K562 (cell line): ENCODE results near the gene CDS2. TPM values are rescaled to one million over a fixed set of nuclear protein-coding genes. Genes with fewer than 3 reads are reported as not detected.
A peak's percentile ranks its signal among the peaks of the same experiment; 100 is the strongest.

ENCODE experiments used
- CBX8 ChIP-seq: fragments of 200-600 bp; sonication (generic); IDR thresholded peaks from 2 replicates; pipeline ENCODE4 v1.6.1; 2012; ENCODE audit warnings: borderline replicate concordance, mixed run types, low read depth, mild to moderate bottlenecking, moderate library complexity, mixed read lengths, low read length, control low read depth, inconsistent platforms; ENCODE audit not compliant: poor library complexity, severe bottlenecking; ENCODE audit errors: extremely low read depth
- CREB1 ChIP-seq, 2 experiments: sonication (generic) in 1 of 2; formaldehyde crosslinking in 1 of 2; IDR thresholded peaks; 2 replicates each; pipeline versions ENCODE4 v1.6.1 to v1.8.0; 2012 to 2022; ENCODE audit warnings: inconsistent platforms in 1 of 2, mild to moderate bottlenecking in 1 of 2, missing genetic modification reagents in 1 of 2, moderate library complexity in 1 of 2
- CREBBP ChIP-seq: IDR thresholded peaks from one replicate; pipeline ENCODE4 v1.6.1; 2012; ENCODE audit warnings: low read depth, mild to moderate bottlenecking, control low read depth, inconsistent platforms, low read length
- KLF10 ChIP-seq: fragments of 250-450 bp; sonication (Bioruptor Pico); IDR thresholded peaks from 2 replicates; pipeline ENCODE4 v1.6.1; 2021; ENCODE audit warnings: matching md5 sums
- MBD2 ChIP-seq: sonication (generic); IDR thresholded peaks from 2 replicates; pipeline ENCODE4 v1.6.1; 2016; ENCODE audit warnings: low read depth, borderline replicate concordance
- MCM3 ChIP-seq: fragments of 450-650 bp; IDR thresholded peaks from 2 replicates; pipeline ENCODE4 v1.6.1; 2016
- MEF2A ChIP-seq: IDR thresholded peaks from 2 replicates; pipeline ENCODE4 v1.6.1; 2011; ENCODE audit warnings: low read depth, mild to moderate bottlenecking, low read length, moderate library complexity; ENCODE audit not compliant: control insufficient read depth
- POLR2AphosphoS5 ChIP-seq: IDR thresholded peaks from 2 replicates; pipeline ENCODE4 v1.6.1; 2011; ENCODE audit warnings: mild to moderate bottlenecking, low read depth, low read length, moderate library complexity; ENCODE audit not compliant: control insufficient read depth, insufficient read depth
- SLC30A9 ChIP-seq: fragments of 250-450 bp; sonication (Bioruptor Pico); IDR thresholded peaks from 2 replicates; pipeline ENCODE4 v1.8.0; 2022; ENCODE audit warnings: mild to moderate bottlenecking, moderate library complexity
- ZBED1 ChIP-seq: IDR thresholded peaks from 2 replicates; pipeline ENCODE4 v1.6.1; 2014
- ZKSCAN8 ChIP-seq: fragments of 200-800 bp; sonication (Bioruptor generic); IDR thresholded peaks from 2 replicates; pipeline ENCODE4 v1.6.1; 2016; ENCODE audit warnings: missing genetic modification characterization, missing compliant biosample characterization
- ZNF212 ChIP-seq: fragments of 450-650 bp; formaldehyde crosslinking; IDR thresholded peaks from 2 replicates; pipeline ENCODE4 v1.4.0; 2020; ENCODE audit warnings: mild to moderate bottlenecking
- ZNF324 ChIP-seq: fragments of 250-450 bp; sonication (Bioruptor Pico); IDR thresholded peaks from 2 replicates; pipeline ENCODE4 v1.4.0; 2020; ENCODE audit warnings: mild to moderate bottlenecking
- ZNF695 ChIP-seq: fragments of 450-650 bp; formaldehyde crosslinking; IDR thresholded peaks from 2 replicates; pipeline ENCODE4 v1.4.0; 2020; ENCODE audit warnings: mild to moderate bottlenecking, moderate library complexity
- ZSCAN32 ChIP-seq: fragments of 450-650 bp; formaldehyde crosslinking; IDR thresholded peaks from 2 replicates; pipeline ENCODE4 v1.4.0; 2020; ENCODE audit warnings: mild to moderate bottlenecking, moderate library complexity
- polyA plus RNA-seq, 8 experiments: library from polyadenylated mRNA; depleted of rRNA in 4 of 8; stranded (reverse) in 5 of 8; unstranded in 3 of 8; fragments of >200 nt; fragmentation: Nextera tagmentation in 2 of 8; fragmentation: Illumina TruSeq in 1 of 8; extraction: Ambion mirVana in 2 of 8; extraction: Trizol in 1 of 8; gene quantifications; 2 replicates each; pipeline versions ENCODE4 v1.2.1 to v1.2.3, GENCODE V29; 2011 to 2014; ENCODE audit warnings: inconsistent platforms in 1 of 8, missing spikeins in 1 of 8
- total RNA-seq, 7 experiments: library from RNA; depleted of rRNA in 6 of 7; stranded (reverse); fragments of >200 nt in 6 of 7; fragmentation: Illumina TruSeq in 2 of 7; extraction: Trizol in 2 of 7; gene quantifications; 2 replicates each; pipeline versions ENCODE4 v1.2.1 to v1.2.3, GENCODE V29; 2011 to 2021; ENCODE audit warnings: low replicate concordance in 1 of 7
- TF ChIP-seq, protein P1 (sequence below), 2 experiments: IDR thresholded peaks; 2 replicates each; pipeline ENCODE4 v1.6.1; 2012; ENCODE audit warnings: improper control_type of control experiment in 2 of 2, low read depth in 2 of 2, low read length in 2 of 2, borderline replicate concordance in 1 of 2
- TF ChIP-seq, protein P2 (sequence below), 2 experiments: fragments of 450-650 bp in 1 of 2; sonication (generic) in 1 of 2; formaldehyde crosslinking in 1 of 2; IDR thresholded peaks in 1 of 2; conservative IDR thresholded peaks in 1 of 2; 2 replicates each; pipeline versions ENCODE4 v1.6.1 to v1.8.1; 2016 to 2023; ENCODE audit warnings: mild to moderate bottlenecking in 2 of 2, moderate library complexity in 2 of 2, inconsistent platforms in 1 of 2, missing genetic modification reagents in 1 of 2
- TF ChIP-seq, protein P3 (sequence below), 3 experiments: IDR thresholded peaks in 2 of 3; conservative IDR thresholded peaks in 1 of 3; 2 replicates each; pipeline ENCODE4 v1.5.1; 2011 to 2012; ENCODE audit warnings: low read length in 3 of 3, mild to moderate bottlenecking in 3 of 3, control low read depth in 2 of 3, improper control_type of control experiment in 1 of 3, inconsistent platforms in 1 of 3, low read depth in 1 of 3, mixed read lengths in 1 of 3, moderate library complexity in 1 of 3; ENCODE audit not compliant: insufficient read depth in 2 of 3
- TF ChIP-seq, protein P4 (sequence below): sonication (generic); formaldehyde crosslinking; IDR thresholded peaks from 2 replicates; pipeline ENCODE4 v1.8.1; 2023; ENCODE audit warnings: mild to moderate bottlenecking, missing genetic modification reagents, moderate library complexity
- TF ChIP-seq, protein P5 (sequence below): fragments of 450-650 bp; IDR thresholded peaks from 2 replicates; pipeline ENCODE4 v1.6.1; 2018; ENCODE audit warnings: mild to moderate bottlenecking, low read depth; ENCODE audit not compliant: partially characterized antibody

CDS2 gene
- total and polyA plus RNA-seq, 9 of the 15 experiments (the other 6 are each of a cell fraction or from before 2014, with no cell fraction given): 6.4 to 46.4 (median 12.2) TPM

GRCh38 chr20:5122873-5123260 lies 3.9 kb upstream of the CDS2 start (continued):
- no peak for TF ChIP-seq CBX8
- no peak for TF ChIP-seq MEF2A
- TF ChIP-seq, protein P1, sequence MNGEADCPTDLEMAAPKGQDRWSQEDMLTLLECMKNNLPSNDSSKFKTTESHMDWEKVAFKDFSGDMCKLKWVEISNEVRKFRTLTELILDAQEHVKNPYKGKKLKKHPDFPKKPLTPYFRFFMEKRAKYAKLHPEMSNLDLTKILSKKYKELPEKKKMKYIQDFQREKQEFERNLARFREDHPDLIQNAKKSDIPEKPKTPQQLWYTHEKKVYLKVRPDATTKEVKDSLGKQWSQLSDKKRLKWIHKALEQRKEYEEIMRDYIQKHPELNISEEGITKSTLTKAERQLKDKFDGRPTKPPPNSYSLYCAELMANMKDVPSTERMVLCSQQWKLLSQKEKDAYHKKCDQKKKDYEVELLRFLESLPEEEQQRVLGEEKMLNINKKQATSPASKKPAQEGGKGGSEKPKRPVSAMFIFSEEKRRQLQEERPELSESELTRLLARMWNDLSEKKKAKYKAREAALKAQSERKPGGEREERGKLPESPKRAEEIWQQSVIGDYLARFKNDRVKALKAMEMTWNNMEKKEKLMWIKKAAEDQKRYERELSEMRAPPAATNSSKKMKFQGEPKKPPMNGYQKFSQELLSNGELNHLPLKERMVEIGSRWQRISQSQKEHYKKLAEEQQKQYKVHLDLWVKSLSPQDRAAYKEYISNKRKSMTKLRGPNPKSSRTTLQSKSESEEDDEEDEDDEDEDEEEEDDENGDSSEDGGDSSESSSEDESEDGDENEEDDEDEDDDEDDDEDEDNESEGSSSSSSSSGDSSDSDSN (IDR thresholded peaks at IDR 0.05; ENCODE audit: borderline replicate concordance in 1 of 2, low read depth in 2 of 2, low read length in 2 of 2): no peak
- no peak for TF ChIP-seq MBD2
- TF ChIP-seq, protein P2, sequence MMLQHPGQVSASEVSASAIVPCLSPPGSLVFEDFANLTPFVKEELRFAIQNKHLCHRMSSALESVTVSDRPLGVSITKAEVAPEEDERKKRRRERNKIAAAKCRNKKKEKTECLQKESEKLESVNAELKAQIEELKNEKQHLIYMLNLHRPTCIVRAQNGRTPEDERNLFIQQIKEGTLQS (IDR thresholded peaks at IDR 0.05): no peak
- TF ChIP-seq, protein P2 (CRISPR knock-in tag; conservative IDR thresholded peaks at IDR 0.05): no peak
- no peak for TF ChIP-seq SLC30A9 (CRISPR knock-in tag)
- TF ChIP-seq ZKSCAN8 (CRISPR knock-in tag): no peak
- TF ChIP-seq ZSCAN32 (CRISPR knock-in tag): no peak
- TF ChIP-seq CREBBP: no peak
- no peak for TF ChIP-seq MCM3
- TF ChIP-seq, protein P3, sequence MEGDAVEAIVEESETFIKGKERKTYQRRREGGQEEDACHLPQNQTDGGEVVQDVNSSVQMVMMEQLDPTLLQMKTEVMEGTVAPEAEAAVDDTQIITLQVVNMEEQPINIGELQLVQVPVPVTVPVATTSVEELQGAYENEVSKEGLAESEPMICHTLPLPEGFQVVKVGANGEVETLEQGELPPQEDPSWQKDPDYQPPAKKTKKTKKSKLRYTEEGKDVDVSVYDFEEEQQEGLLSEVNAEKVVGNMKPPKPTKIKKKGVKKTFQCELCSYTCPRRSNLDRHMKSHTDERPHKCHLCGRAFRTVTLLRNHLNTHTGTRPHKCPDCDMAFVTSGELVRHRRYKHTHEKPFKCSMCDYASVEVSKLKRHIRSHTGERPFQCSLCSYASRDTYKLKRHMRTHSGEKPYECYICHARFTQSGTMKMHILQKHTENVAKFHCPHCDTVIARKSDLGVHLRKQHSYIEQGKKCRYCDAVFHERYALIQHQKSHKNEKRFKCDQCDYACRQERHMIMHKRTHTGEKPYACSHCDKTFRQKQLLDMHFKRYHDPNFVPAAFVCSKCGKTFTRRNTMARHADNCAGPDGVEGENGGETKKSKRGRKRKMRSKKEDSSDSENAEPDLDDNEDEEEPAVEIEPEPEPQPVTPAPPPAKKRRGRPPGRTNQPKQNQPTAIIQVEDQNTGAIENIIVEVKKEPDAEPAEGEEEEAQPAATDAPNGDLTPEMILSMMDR (IDR thresholded peaks at IDR 0.05 in 2 of 3, conservative IDR thresholded peaks at IDR 0.05 in 1 of 3; ENCODE audit: insufficient read depth in 2 of 3, low read depth in 1 of 3, low read length in 3 of 3): no peak
- no peak for TF ChIP-seq CREB1 (IDR thresholded peaks at IDR 0.05)
- TF ChIP-seq CREB1 (CRISPR knock-in tag; IDR thresholded peaks at IDR 0.05): no peak
- TF ChIP-seq ZNF695 (CRISPR knock-in tag): no peak
- TF ChIP-seq KLF10 (CRISPR knock-in tag): no peak
- TF ChIP-seq, protein P4, sequence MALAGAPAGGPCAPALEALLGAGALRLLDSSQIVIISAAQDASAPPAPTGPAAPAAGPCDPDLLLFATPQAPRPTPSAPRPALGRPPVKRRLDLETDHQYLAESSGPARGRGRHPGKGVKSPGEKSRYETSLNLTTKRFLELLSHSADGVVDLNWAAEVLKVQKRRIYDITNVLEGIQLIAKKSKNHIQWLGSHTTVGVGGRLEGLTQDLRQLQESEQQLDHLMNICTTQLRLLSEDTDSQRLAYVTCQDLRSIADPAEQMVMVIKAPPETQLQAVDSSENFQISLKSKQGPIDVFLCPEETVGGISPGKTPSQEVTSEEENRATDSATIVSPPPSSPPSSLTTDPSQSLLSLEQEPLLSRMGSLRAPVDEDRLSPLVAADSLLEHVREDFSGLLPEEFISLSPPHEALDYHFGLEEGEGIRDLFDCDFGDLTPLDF (CRISPR knock-in tag): no peak
- TF ChIP-seq ZBED1: no peak
- TF ChIP-seq ZNF324 (CRISPR knock-in tag): no peak
- peak; percentile 54 for TF ChIP-seq POLR2AphosphoS5
- TF ChIP-seq, protein P5, sequence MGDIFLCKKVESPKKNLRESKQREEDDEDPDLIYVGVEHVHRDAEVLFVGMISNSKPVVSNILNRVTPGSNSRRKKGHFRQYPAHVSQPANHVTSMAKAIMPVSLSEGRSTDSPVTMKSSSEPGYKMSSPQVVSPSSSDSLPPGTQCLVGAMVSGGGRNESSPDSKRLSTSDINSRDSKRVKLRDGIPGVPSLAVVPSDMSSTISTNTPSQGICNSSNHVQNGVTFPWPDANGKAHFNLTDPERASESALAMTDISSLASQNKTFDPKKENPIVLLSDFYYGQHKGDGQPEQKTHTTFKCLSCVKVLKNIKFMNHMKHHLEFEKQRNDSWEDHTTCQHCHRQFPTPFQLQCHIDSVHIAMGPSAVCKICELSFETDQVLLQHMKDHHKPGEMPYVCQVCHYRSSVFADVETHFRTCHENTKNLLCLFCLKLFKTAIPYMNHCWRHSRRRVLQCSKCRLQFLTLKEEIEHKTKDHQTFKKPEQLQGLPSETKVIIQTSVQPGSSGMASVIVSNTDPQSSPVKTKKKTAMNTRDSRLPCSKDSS: no peak
- TF ChIP-seq ZNF212 (CRISPR knock-in tag): no peak
